NCI-H69 (cell line): ENCODE results near the gene TECTB.

ENCODE experiments used
- DNase-seq: peaks from one replicate; lab custom pipeline; 2025; lab: John Stamatoyannopoulos, UW

The TECTB gene

GRCh38 chr10:112308125-112308502, 24.9 kb downstream of the TECTB start:
- DNase-seq: no peak

DNA sequence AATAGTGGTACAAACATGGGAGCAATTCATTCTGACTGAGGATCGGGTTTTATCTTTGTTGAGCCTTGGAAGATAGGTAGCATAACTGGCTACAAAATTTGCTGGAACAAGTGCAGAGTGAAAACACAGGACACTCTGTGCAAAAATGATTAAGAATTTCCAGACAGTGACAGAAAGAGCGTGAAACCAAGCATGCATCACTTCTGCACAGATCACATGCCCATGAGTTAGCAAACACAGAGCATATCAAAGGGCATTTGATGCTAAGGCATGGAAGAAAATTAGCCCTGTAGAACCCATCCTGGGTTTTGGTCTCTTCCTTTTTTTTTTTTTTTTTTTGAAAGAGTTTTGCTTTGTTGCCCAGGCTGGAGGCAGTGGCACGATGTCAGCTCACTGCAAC, 28.3 kb downstream of the TECTB start:
- DNase-seq: no peak

GRCh38 chr10:112313234-112313633, 30.0 kb downstream of the TECTB start:
- no peak for DNase-seq

DNA sequence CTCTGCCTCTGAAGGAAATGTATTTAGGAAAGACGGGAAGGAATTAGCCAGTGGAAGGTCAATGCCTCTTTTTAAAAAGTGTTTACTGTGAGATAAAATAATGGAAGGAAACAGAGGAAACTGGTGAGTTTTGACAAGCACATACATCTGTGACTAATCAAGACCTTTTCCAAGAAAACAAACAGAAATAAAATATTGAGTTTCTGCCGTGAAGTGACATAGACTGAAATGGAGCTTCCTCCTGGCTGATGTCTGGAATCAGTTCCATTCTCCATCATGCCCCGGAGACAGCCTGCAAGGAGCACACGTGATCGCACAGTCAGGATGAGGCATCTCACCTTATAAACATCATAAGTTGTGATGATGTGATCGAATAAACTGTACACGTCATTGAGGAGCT, 30.7 kb downstream of the TECTB start:
- DNase-seq: no peak

GRCh38 chr10:112314822-112315474, 31.7 kb downstream of the TECTB start:
- DNase-seq: peak; percentile 58

- no peak for DNase-seq
These were observed 44.5 kb downstream of the TECTB start for GRCh38 chr10:112327678-112328077.

DNA sequence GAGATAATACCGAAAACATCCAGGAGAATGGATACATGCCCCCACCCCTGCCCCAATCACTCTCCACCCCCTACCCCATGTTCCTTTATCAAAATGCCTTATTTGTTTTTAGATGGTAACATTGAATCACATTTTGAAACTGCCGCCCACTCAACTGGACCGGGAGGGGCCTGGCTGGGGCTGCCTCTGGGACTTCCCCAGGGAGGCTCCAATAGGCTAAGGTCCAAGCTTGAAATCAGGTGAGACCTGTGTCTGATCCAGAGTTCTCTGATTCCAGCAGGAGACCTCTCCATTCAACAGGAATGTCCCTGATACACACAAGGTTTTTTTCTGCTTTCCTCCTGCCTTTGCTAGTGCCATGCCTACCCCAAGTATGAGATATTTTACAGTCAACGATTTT, 47.0 kb downstream of the TECTB start:
- no peak for DNase-seq

- no peak for DNase-seq
These were observed 47.5 kb downstream of the TECTB start for GRCh38 chr10:112330607-112331160.

DNA sequence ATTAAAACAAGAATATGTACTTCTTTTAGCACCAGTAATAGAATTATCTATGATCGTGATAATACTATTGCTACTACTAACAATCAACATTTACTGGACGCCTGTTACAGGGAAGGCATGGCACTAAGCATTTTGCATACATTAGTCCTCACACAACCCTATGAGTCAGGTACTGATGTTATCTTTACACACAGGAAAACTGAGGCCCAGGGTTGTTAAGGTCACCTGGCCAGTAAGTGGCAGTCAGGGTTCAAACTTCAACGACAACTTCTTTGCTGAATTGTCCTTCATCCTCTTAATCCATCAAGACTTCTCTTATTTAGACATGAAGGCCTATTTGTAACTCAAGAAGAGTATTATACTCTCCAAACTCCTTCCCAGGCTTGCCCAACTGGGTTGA, 48.8 kb downstream of the TECTB start:
- DNase-seq: no peak

GRCh38 chr10:112332509-112333228, 49.5 kb downstream of the TECTB start:
- peak; percentile 7 for DNase-seq

DNA sequence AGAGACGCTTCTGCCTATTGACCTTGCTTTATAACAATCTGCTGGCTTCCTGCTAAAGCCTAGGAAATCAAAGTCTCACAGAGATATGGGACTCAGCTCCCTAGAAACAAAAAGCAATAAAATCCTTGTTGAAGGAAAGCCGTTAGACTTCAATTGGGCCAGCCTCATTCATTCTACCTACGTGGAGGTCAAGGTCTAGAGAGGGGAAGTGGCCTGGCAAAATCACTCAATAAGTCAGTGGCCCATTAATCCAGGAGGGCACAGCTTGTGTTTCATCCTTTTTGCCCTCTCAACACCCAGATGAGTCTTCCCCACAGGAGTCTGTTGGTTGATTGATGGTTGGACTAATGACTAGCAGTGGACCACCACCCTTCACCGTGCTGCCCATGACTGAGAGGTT, 50.3 kb downstream of the TECTB start:
- no peak for DNase-seq

GRCh38 chr10:112335111-112335867, 52.1 kb downstream of the TECTB start:
- DNase-seq: no peak

- no peak for DNase-seq
These were observed 52.7 kb downstream of the TECTB start for GRCh38 chr10:112335868-112336265.

GRCh38 chr10:112336556-112337201, 53.5 kb downstream of the TECTB start:
- no peak for DNase-seq

DNA sequence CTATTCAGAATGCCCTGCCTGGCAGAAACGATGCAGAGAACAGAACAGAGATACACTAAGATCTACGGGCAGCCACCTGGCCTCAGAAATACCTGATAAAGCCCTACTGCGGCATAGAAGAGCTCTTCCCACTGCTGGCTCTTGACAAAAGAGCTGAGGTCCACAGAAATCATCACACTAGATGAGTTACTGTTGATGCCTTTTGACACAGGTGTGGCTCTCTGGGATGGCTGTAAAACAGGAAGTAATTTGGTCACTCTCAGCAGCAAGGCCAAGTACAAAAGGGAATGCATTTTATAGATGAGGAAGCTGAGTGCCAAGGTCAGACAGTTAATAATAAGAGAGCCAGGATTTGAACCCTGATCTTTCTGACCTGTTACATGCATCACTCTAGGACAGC, 55.8 kb downstream of the TECTB start:
- DNase-seq: no peak

DNA sequence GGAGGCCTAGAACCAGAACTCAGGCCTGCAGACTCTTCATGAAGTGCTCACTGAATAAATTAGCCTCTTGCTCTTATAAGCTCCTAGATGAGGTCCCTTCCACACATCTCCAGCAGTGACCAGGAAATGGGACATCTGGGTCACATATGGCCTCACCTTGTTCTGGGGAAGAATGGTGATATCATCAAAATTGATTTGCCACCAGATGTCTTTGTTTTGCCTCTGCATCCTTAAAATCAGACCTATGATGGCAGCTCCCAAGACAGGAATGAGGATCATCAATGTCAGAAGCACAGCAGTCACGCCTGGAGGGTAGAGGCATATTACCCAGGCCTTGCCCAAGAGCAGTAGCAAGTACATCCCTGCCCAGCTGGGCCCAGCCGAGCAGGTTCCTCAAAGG, 57.4 kb downstream of the TECTB start:
- DNase-seq: no peak

DNA sequence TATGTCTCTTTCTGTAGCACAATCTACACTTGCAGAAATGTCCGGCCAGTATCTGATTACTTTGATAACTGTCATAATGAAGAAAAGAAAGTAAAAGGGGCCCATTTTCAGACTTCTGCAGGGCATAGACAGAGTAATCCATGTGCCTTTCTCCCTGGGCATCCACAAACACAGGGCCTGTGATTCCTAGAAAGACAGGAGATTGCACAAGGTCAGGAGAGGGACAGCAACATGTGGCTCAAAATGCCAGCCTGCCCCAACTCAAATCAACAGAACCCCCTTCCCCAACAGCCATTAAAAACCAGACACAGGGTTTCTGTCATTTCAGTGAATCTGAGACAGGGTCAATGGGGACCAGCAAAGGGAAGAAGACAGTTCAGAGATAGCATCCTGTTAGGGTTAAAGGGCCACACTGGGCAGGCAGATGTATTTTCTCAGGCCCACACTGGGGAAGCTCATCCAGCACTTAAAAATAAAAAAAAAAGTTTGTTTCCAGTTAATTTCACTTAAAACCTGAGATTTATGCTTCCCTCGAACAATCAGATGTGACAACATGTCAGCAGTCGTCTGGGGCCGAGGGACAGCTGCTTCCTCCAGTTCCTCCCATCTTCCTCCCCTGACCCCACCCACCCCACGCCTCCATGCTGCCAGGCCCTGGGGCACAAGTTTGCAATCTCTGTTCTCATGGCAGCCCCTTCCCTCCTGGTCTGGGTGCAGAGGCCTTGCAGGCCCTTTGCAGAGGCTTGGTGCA, 60.0 kb downstream of the TECTB start:
- no peak for DNase-seq

DNA sequence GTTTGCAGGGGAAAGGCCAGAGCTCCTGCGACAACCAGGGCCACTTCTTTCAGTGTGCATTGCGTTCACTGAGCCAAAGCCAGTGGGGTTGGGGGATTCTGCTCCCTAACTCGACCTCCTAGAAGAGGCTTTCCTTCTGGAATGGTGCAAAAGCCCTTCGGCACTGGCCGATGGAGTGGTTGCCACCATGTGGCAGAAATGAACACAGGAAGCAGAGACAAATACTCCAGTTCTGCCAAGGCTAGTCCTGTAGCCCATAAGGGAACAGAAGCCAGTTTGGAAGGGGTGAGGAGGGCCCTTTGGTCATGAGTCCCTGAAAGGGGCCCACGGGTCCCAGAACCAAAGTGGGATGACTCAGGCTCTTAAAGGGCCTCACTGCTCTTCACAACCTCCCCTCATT, 61.1 kb downstream of the TECTB start:
- DNase-seq: no peak

- DNase-seq: no peak
These were observed 62.0 kb downstream of the TECTB start for GRCh38 chr10:112345202-112345601.

DNA sequence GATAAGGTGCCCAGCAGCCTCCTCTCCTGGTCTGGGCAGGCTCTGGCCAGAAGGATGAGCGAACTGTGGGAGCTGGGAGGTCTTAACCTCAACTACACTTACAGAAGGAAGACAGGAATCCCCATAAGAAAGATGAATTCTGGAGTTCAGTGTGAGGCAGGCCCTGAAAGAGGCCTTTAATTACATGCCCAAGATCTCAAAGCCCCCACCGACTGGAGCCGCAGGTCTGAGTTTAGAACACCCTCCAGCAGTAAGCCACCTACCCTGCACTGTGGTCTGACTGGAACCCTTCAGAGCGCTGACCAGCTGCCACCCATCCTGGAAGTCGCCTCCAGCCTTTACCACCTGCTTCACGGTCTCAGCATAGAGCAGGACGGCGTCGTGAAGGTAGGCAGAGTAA, 62.5 kb downstream of the TECTB start:
- DNase-seq: no peak

- no peak for DNase-seq
These were observed 63.6 kb downstream of the TECTB start for GRCh38 chr10:112346774-112347173.
